GM23248 (cell line): ENCODE data around the gene BCAR3.

Experiments used
- EZH2 ChIP-seq: fragments of 200-600 bp; sonication (generic); IDR thresholded peaks from 2 replicates; pipeline ENCODE4 v1.6.1; 2018; ENCODE audit warnings: antibody characterized with exemption, mild to moderate bottlenecking; ENCODE audit not compliant: insufficient read depth, poor library complexity, severe bottlenecking
- EZH2phosphoT487 ChIP-seq: fragments of 200-600 bp; sonication (generic); IDR thresholded peaks from 2 replicates; pipeline ENCODE4 v1.6.1; 2018; ENCODE audit warnings: antibody characterized with exemption, moderate library complexity, mild to moderate bottlenecking, low read depth; ENCODE audit not compliant: insufficient read depth

GRCh38 chr1:93612510-93612909 lies 69.1 kb downstream of the BCAR3 start:
- TF ChIP-seq EZH2 (no peak), EZH2phosphoT487 (no peak)
